ENCODE measurements around the gene GATAD2B.

The GATAD2B gene

DNA sequence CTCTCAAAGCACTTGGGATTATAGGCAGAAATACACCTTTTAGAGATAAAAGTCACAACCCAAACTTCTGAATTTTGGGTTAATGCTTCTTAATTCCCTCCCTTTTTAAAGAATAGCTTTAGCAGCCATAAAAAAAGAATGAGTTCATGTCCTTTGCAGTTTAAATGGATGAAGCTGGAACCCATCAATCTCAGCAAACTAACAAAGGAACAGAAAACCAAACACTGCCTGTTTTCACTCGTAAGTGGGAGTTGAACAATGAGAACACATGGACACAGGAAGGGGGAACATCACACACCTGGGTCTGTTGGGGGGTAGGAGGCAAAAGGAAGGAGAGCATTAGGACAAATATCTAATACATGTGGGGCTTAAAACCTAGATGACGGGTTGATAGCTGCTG, 91.7 kb downstream of the GATAD2B start (continued):
- TF ChIP-seq PATZ1 (CRISPR knock-in tag; IDR thresholded peaks at IDR 0.05; ENCODE audit: borderline replicate concordance) = no peak
- no peak for TF ChIP-seq ESRRG (CRISPR knock-in tag; IDR thresholded peaks at IDR 0.05)
- TF ChIP-seq, protein P1, sequence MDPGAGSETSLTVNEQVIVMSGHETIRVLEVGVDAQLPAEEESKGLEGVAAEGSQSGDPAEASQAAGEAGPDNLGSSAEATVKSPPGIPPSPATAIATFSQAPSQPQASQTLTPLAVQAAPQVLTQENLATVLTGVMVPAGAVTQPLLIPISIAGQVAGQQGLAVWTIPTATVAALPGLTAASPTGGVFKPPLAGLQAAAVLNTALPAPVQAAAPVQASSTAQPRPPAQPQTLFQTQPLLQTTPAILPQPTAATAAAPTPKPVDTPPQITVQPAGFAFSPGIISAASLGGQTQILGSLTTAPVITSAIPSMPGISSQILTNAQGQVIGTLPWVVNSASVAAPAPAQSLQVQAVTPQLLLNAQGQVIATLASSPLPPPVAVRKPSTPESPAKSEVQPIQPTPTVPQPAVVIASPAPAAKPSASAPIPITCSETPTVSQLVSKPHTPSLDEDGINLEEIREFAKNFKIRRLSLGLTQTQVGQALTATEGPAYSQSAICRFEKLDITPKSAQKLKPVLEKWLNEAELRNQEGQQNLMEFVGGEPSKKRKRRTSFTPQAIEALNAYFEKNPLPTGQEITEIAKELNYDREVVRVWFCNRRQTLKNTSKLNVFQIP (CRISPR knock-in tag; IDR thresholded peaks at IDR 0.05; ENCODE audit: borderline replicate concordance, low read depth) = no peak
- TF ChIP-seq ISL1 (CRISPR knock-in tag; IDR thresholded peaks at IDR 0.05) = no peak
- TF ChIP-seq CSDC2 (CRISPR knock-in tag; IDR thresholded peaks at IDR 0.05) = no peak

GRCh38 chr1:153827168-153827964, 95.4 kb downstream of the GATAD2B start:
- TF ChIP-seq ZNF8 (CRISPR knock-in tag; IDR thresholded peaks at IDR 0.05) (no peak), ZNF565 (CRISPR knock-in tag; conservative IDR thresholded peaks at IDR 0.05; ENCODE audit: low read depth) (no peak), CSDC2 (CRISPR knock-in tag; IDR thresholded peaks at IDR 0.05) (no peak), ARNTL (CRISPR knock-in tag; IDR thresholded peaks at IDR 0.05; ENCODE audit: borderline replicate concordance, low read depth) (no peak), TSHZ2 (CRISPR knock-in tag; IDR thresholded peaks at IDR 0.05) (no peak), ZC3H10 (CRISPR knock-in tag; IDR thresholded peaks at IDR 0.05) (no peak), ZFP3 (CRISPR knock-in tag; IDR thresholded peaks at IDR 0.05) (no peak), OSR1 (CRISPR knock-in tag; IDR thresholded peaks at IDR 0.05) (no peak), CSRNP3 (CRISPR knock-in tag; IDR thresholded peaks at IDR 0.05) (no peak), TOX (CRISPR knock-in tag; IDR thresholded peaks at IDR 0.05; ENCODE audit: borderline replicate concordance) (no peak), TCF4 (CRISPR knock-in tag; IDR thresholded peaks at IDR 0.05; ENCODE audit: borderline replicate concordance) (no peak), ESRRG (CRISPR knock-in tag; IDR thresholded peaks at IDR 0.05) (no peak), PPARA (CRISPR knock-in tag; IDR thresholded peaks at IDR 0.05; ENCODE audit: borderline replicate concordance) (no peak), RARB (CRISPR knock-in tag; IDR thresholded peaks at IDR 0.05) (no peak)
- TF ChIP-seq, protein P2, sequence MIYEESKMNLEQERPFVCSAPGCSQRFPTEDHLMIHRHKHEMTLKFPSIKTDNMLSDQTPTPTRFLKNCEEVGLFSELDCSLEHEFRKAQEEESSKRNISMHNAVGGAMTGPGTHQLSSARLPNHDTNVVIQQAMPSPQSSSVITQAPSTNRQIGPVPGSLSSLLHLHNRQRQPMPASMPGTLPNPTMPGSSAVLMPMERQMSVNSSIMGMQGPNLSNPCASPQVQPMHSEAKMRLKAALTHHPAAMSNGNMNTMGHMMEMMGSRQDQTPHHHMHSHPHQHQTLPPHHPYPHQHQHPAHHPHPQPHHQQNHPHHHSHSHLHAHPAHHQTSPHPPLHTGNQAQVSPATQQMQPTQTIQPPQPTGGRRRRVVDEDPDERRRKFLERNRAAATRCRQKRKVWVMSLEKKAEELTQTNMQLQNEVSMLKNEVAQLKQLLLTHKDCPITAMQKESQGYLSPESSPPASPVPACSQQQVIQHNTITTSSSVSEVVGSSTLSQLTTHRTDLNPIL (CRISPR knock-in tag; IDR thresholded peaks at IDR 0.05; ENCODE audit: low read depth) = no peak
- TF ChIP-seq, protein P1 (CRISPR knock-in tag; IDR thresholded peaks at IDR 0.05; ENCODE audit: borderline replicate concordance, low read depth) = no peak
- 0 out of 3 replicates have a peak, but pooled peaks have one; percentile 34 for ATAC-seq
